ENCODE data around the gene ANKRD9. TPM values are rescaled to one million over a fixed set of nuclear protein-coding genes. Genes with fewer than 3 reads are reported as not detected.

Gene ANKRD9
- polyA plus RNA-seq, 1 donor from 2014 or later: 1.5 TPM

GRCh38 chr14:102548616-102549240, 39.2 kb upstream of the ANKRD9 start:
- Histone ChIP-seq H3K9me2 (ENCODE audit: insufficient read depth, low read length) (no peaks in the 10 kb centered on the region), H3K4me3 (ENCODE audit: low read length) (no peak overlapping the region), H3K27me3 (ENCODE audit: insufficient read depth, low read depth, low read length) (peaks cover 18% of the 10 kb centered on the region), H3K9me3 (ENCODE audit: low read length) (no peaks in the 10 kb centered on the region), H2AFZ (ENCODE audit: low read depth, low read length) (no peak overlapping the region), H3K27ac (ENCODE audit: low read length) (no peak overlapping the region), H3F3A (ENCODE audit: insufficient read depth, low read length, poor library complexity, severe bottlenecking) (no peaks in the 10 kb centered on the region), H3K79me2 (replicated peaks; ENCODE audit: insufficient read depth, low read length) (no peaks in the 10 kb centered on the region), H4K20me1 (ENCODE audit: insufficient read depth) (no peaks in the 10 kb centered on the region), H3K4me2 (ENCODE audit: low read length) (no peak overlapping the region), H3K36me3 (ENCODE audit: insufficient read depth, low read length) (no peaks in the 10 kb centered on the region), H3K9ac (ENCODE audit: low read length) (no peak overlapping the region)
- TF ChIP-seq MXI1 (conservative IDR thresholded peaks at IDR 0.05; ENCODE audit: poor library complexity, severe bottlenecking): no peak
- TF ChIP-seq EP300 (conservative IDR thresholded peaks at IDR 0.05; ENCODE audit: poor library complexity, severe bottlenecking): no peak
- no peak for TF ChIP-seq RAD21 (conservative IDR thresholded peaks at IDR 0.05)
- no peak for TF ChIP-seq CTCF (IDR thresholded peaks at IDR 0.05; ENCODE audit: poor library complexity, severe bottlenecking)
- TF ChIP-seq POLR2AphosphoS5 (IDR thresholded peaks at IDR 0.05): no peak
- TF ChIP-seq SMC3 (conservative IDR thresholded peaks at IDR 0.05; ENCODE audit: poor library complexity): no peak
- no peak for TF ChIP-seq TAF1 (IDR thresholded peaks at IDR 0.05; ENCODE audit: low read depth)
- TF ChIP-seq EZH2 (IDR thresholded peaks at IDR 0.05; ENCODE audit: borderline replicate concordance, insufficient read depth, low read length, poor library complexity, severe bottlenecking): no peak
- TF ChIP-seq REST (IDR thresholded peaks at IDR 0.05; ENCODE audit: borderline replicate concordance): no peak

GRCh38 chr14:102545461-102546265, 36.1 kb upstream of the ANKRD9 start:
- no peaks in the 10 kb centered on the region for H3K36me3 ChIP-seq (ENCODE audit: insufficient read depth, low read length)
- no peak overlapping the region for H3K27ac ChIP-seq (ENCODE audit: low read length)
- no peaks in the 10 kb centered on the region for H4K20me1 ChIP-seq (ENCODE audit: insufficient read depth)
- no peaks in the 10 kb centered on the region for H3K9me2 ChIP-seq (ENCODE audit: insufficient read depth, low read length)
- H3F3A ChIP-seq (ENCODE audit: insufficient read depth, low read length, poor library complexity, severe bottlenecking): no peaks in the 10 kb centered on the region
- TF ChIP-seq CTCF (IDR thresholded peaks at IDR 0.05; ENCODE audit: poor library complexity, severe bottlenecking) (no peak), POLR2AphosphoS5 (IDR thresholded peaks at IDR 0.05) (no peak), REST (IDR thresholded peaks at IDR 0.05; ENCODE audit: borderline replicate concordance) (no peak), RAD21 (conservative IDR thresholded peaks at IDR 0.05) (no peak), TAF1 (IDR thresholded peaks at IDR 0.05; ENCODE audit: low read depth) (no peak), SMC3 (conservative IDR thresholded peaks at IDR 0.05; ENCODE audit: poor library complexity) (no peak), EP300 (conservative IDR thresholded peaks at IDR 0.05; ENCODE audit: poor library complexity, severe bottlenecking) (no peak), EZH2 (IDR thresholded peaks at IDR 0.05; ENCODE audit: borderline replicate concordance, insufficient read depth, low read length, poor library complexity, severe bottlenecking) (no peak), MXI1 (conservative IDR thresholded peaks at IDR 0.05; ENCODE audit: poor library complexity, severe bottlenecking) (no peak)
- peaks cover 18% of the 10 kb centered on the region for H3K27me3 ChIP-seq (ENCODE audit: insufficient read depth, low read depth, low read length)
- no peak overlapping the region for H3K4me3 ChIP-seq (ENCODE audit: low read length)
- H2AFZ ChIP-seq (ENCODE audit: low read depth, low read length): no peak overlapping the region
- H3K4me2 ChIP-seq (ENCODE audit: low read length): no peak overlapping the region
- H3K9ac ChIP-seq (ENCODE audit: low read length): no peak overlapping the region
- no peaks in the 10 kb centered on the region for H3K9me3 ChIP-seq (ENCODE audit: low read length)
- no peaks in the 10 kb centered on the region for H3K79me2 ChIP-seq (replicated peaks; ENCODE audit: insufficient read depth, low read length)

All from neural cell (in vitro differentiated cells).